ENCODE data around the gene G3BP1. TPM values are rescaled to one million over a fixed set of nuclear protein-coding genes. Genes with fewer than 3 reads are reported as not detected.

G3BP1 gene
- total RNA-seq, 1 donor from 2014 or later: 109 TPM

- Histone ChIP-seq H3K4me1 (ENCODE audit: control insufficient read depth in 3 of 3, insufficient read depth in 3 of 3, low read length in 3 of 3) (peaks cover 8 to 31% (median 12%) of the 10 kb centered on the region in 3 donors), H3K36me3 (ENCODE audit: control insufficient read depth in 3 of 3, insufficient read depth in 3 of 3, low read length in 3 of 3) (peaks cover 3 to 10% (median 5%) of the 10 kb centered on the region in 3 donors), H3K9me3 (ENCODE audit: control insufficient read depth in 3 of 3, low read length in 3 of 3) (no peaks in the 10 kb centered on the region), H3K9ac (ENCODE audit: low read depth in 1 of 3, low read length in 3 of 3) (no peak overlapping the region), H3K4me3 (ENCODE audit: low read length in 3 of 3) (no peak overlapping the region), H3K27me3 (ENCODE audit: control insufficient read depth in 3 of 3, insufficient read depth in 3 of 3, low read length in 3 of 3) (no peaks in the 10 kb centered on the region), H3K27ac (ENCODE audit: low read depth, low read length) (no peak overlapping the region)
Observed at GRCh38 chr5:151784141-151784540, 12.4 kb downstream of the G3BP1 start.

DNA sequence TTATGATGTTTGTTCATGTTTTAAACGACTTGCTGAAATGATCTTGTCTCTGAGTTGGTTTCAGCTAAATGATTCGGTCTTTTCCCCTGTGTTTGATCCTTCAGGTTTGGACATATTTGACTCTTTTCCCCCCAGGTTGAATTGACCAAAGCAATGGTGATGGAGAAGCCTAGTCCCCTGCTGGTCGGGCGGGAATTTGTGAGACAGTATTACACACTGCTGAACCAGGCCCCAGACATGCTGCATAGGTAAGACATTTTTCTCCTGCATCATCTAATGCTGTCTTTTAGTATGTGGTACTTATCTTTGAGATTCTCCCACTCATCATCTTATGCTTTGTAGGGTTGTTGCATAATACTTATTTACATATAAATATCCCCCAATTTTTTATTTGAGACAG lies 14.7 kb downstream of the G3BP1 start:
- Histone ChIP-seq H3K4me1 (ENCODE audit: control insufficient read depth in 3 of 3, insufficient read depth in 3 of 3, low read length in 3 of 3) (peaks cover 3 to 12% (median 4%) of the 10 kb centered on the region in 3 donors), H3K27me3 (ENCODE audit: control insufficient read depth in 3 of 3, insufficient read depth in 3 of 3, low read length in 3 of 3) (no peaks in the 10 kb centered on the region), H3K9ac (ENCODE audit: low read depth in 1 of 3, low read length in 3 of 3) (no peak overlapping the region), H3K27ac (ENCODE audit: low read depth, low read length) (no peak overlapping the region), H3K36me3 (ENCODE audit: control insufficient read depth in 3 of 3, insufficient read depth in 3 of 3, low read length in 3 of 3) (peaks cover 12 to 28% (median 18%) of the 10 kb centered on the region in 3 donors), H3K4me3 (ENCODE audit: low read length in 3 of 3) (no peak overlapping the region), H3K9me3 (ENCODE audit: control insufficient read depth in 3 of 3, low read length in 3 of 3) (no peaks in the 10 kb centered on the region)

- Histone ChIP-seq H3K4me1 (ENCODE audit: control insufficient read depth in 3 of 3, insufficient read depth in 3 of 3, low read length in 3 of 3) (peaks cover 3 to 7% (median 3%) of the 10 kb centered on the region in 3 donors), H3K9ac (ENCODE audit: low read depth in 1 of 3, low read length in 3 of 3) (no peak overlapping the region), H3K36me3 (ENCODE audit: control insufficient read depth in 3 of 3, insufficient read depth in 3 of 3, low read length in 3 of 3) (peaks cover 20 to 41% (median 29%) of the 10 kb centered on the region in 3 donors), H3K27ac (ENCODE audit: low read depth, low read length) (no peak overlapping the region), H3K9me3 (ENCODE audit: control insufficient read depth in 3 of 3, low read length in 3 of 3) (no peaks in the 10 kb centered on the region), H3K27me3 (ENCODE audit: control insufficient read depth in 3 of 3, insufficient read depth in 3 of 3, low read length in 3 of 3) (no peaks in the 10 kb centered on the region), H3K4me3 (ENCODE audit: low read length in 3 of 3) (no peak overlapping the region)
Observed at GRCh38 chr5:151787817-151788216, 16.1 kb downstream of the G3BP1 start.

DNA sequence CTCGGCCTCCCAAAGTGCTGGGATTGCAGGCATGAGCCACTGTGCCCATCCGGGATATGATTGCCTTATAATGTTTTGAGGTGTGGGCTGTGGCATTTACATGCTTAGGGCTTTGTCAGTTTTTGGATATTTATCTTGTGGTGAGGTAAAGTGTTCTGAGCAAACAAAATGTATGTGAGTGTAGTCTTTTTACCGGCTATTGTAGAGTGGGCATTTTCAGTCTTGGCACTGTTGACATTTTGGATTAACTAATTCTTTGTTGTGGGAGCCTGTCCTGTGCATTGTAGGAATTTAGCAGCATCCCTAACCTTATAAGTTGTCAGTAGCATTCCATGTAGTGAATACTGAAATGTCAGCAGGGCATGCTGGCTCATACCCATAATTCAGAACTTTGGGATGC lies 21.6 kb downstream of the G3BP1 start:
- no peak overlapping the region for H3K27ac ChIP-seq (ENCODE audit: low read depth, low read length)
- H3K9me3 ChIP-seq (ENCODE audit: control insufficient read depth in 3 of 3, low read length in 3 of 3): no peaks in the 10 kb centered on the region
- H3K4me1 ChIP-seq (ENCODE audit: control insufficient read depth in 3 of 3, insufficient read depth in 3 of 3, low read length in 3 of 3): no peaks in the 10 kb centered on the region
- no peak overlapping the region for H3K9ac ChIP-seq (ENCODE audit: low read depth in 1 of 3, low read length in 3 of 3)
- no peaks in the 10 kb centered on the region for H3K27me3 ChIP-seq (ENCODE audit: control insufficient read depth in 3 of 3, insufficient read depth in 3 of 3, low read length in 3 of 3)
- H3K36me3 ChIP-seq (ENCODE audit: control insufficient read depth in 3 of 3, insufficient read depth in 3 of 3, low read length in 3 of 3): peaks cover 25 to 66% (median 63%) of the 10 kb centered on the region in 3 donors
- H3K4me3 ChIP-seq (ENCODE audit: low read length in 3 of 3): no peak overlapping the region

DNA sequence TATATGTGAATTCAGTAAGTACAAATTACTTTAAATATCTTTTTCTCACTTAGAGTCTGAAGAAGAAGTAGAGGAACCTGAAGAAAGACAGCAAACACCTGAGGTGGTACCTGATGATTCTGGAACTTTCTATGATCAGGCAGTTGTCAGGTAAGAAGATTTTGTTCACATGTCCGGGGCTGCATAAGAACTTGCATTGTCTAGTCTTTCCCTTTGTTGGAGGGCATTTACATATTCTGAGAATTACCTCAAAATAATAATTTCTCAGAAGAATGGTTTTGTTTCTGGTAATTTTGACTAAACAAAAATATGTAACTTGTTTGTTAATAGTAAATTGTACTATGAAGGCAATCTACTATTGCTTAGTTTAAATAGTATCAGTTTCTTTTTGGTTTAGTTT lies 23.7 kb downstream of the G3BP1 start:
- no peaks in the 10 kb centered on the region for H3K9me3 ChIP-seq (ENCODE audit: control insufficient read depth in 3 of 3, low read length in 3 of 3)
- no peaks in the 10 kb centered on the region for H3K4me1 ChIP-seq (ENCODE audit: control insufficient read depth in 3 of 3, insufficient read depth in 3 of 3, low read length in 3 of 3)
- H3K9ac ChIP-seq (ENCODE audit: low read depth in 1 of 3, low read length in 3 of 3): no peak overlapping the region
- peaks cover 28 to 74% (median 69%) of the 10 kb centered on the region in 3 donors for H3K36me3 ChIP-seq (ENCODE audit: control insufficient read depth in 3 of 3, insufficient read depth in 3 of 3, low read length in 3 of 3)
- no peak overlapping the region for H3K4me3 ChIP-seq (ENCODE audit: low read length in 3 of 3)
- no peak overlapping the region for H3K27ac ChIP-seq (ENCODE audit: low read depth, low read length)
- no peaks in the 10 kb centered on the region for H3K27me3 ChIP-seq (ENCODE audit: control insufficient read depth in 3 of 3, insufficient read depth in 3 of 3, low read length in 3 of 3)

DNA sequence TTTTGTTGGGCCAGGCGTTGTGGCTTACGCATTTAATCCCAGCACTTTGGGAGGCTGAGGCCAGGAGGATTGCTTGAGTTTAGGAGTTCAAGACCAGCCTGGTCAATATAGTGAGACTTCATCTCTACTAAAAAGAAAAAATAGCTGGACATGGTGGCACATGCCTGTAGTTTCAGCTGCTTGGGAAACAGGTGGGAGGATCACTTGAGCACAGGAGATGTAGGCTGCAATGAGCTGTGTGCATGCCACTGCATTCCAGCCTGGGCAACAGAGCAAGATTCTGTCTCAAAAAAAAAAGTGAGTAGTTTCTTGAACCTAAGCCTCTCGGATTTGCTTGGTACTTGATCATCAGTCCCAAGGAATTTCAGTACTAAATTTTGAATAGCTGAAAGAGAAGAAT lies 26.9 kb downstream of the G3BP1 start:
- peaks cover 22 to 73% (median 60%) of the 10 kb centered on the region in 3 donors for H3K36me3 ChIP-seq (ENCODE audit: control insufficient read depth in 3 of 3, insufficient read depth in 3 of 3, low read length in 3 of 3)

GRCh38 chr5:151799407-151799806 lies 27.7 kb downstream of the G3BP1 start:
- H3K27me3 ChIP-seq (ENCODE audit: control insufficient read depth in 3 of 3, insufficient read depth in 3 of 3, low read length in 3 of 3): no peaks in the 10 kb centered on the region
- no peaks in the 10 kb centered on the region for H3K9me3 ChIP-seq (ENCODE audit: control insufficient read depth in 3 of 3, low read length in 3 of 3)
- peaks cover 24 to 70% (median 60%) of the 10 kb centered on the region in 3 donors for H3K36me3 ChIP-seq (ENCODE audit: control insufficient read depth in 3 of 3, insufficient read depth in 3 of 3, low read length in 3 of 3)
- no peak overlapping the region for H3K27ac ChIP-seq (ENCODE audit: low read depth, low read length)
- H3K4me1 ChIP-seq (ENCODE audit: control insufficient read depth in 3 of 3, insufficient read depth in 3 of 3, low read length in 3 of 3): no peaks in the 10 kb centered on the region
- H3K4me3 ChIP-seq (ENCODE audit: low read length in 3 of 3): no peak overlapping the region
- no peak overlapping the region for H3K9ac ChIP-seq (ENCODE audit: low read depth in 1 of 3, low read length in 3 of 3)

More for the DNA sequence above, 26.9 kb downstream of the G3BP1 start:
- Histone ChIP-seq H3K9me3 (ENCODE audit: control insufficient read depth in 3 of 3, low read length in 3 of 3) (no peaks in the 10 kb centered on the region), H3K27ac (ENCODE audit: low read depth, low read length) (no peak overlapping the region), H3K4me3 (ENCODE audit: low read length in 3 of 3) (no peak overlapping the region), H3K9ac (ENCODE audit: low read depth in 1 of 3, low read length in 3 of 3) (no peak overlapping the region), H3K4me1 (ENCODE audit: control insufficient read depth in 3 of 3, insufficient read depth in 3 of 3, low read length in 3 of 3) (no peaks in the 10 kb centered on the region), H3K27me3 (ENCODE audit: control insufficient read depth in 3 of 3, insufficient read depth in 3 of 3, low read length in 3 of 3) (no peaks in the 10 kb centered on the region)

DNA sequence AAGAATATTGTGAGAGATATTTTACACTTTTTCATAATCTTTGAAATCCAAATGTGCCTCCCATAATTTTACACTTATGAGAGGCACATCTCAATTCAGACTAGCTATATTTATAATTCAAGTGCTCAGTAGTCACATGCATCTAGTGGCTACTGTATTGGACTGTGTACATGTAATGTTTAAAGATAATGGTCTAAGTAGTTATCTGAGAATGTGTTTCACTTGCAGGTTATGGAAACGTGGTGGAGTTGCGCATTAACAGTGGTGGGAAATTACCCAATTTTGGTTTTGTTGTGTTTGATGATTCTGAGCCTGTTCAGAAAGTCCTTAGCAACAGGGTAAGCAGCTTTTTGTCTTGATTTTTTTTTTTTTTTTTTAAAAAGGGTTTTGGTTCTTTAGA lies 28.8 kb downstream of the G3BP1 start:
- Histone ChIP-seq H3K4me1 (ENCODE audit: control insufficient read depth in 3 of 3, insufficient read depth in 3 of 3, low read length in 3 of 3) (no peaks in the 10 kb centered on the region), H3K9ac (ENCODE audit: low read depth in 1 of 3, low read length in 3 of 3) (no peak overlapping the region), H3K36me3 (ENCODE audit: control insufficient read depth in 3 of 3, insufficient read depth in 3 of 3, low read length in 3 of 3) (peaks cover 21 to 62% (median 50%) of the 10 kb centered on the region in 3 donors), H3K27ac (ENCODE audit: low read depth, low read length) (no peak overlapping the region), H3K9me3 (ENCODE audit: control insufficient read depth in 3 of 3, low read length in 3 of 3) (no peaks in the 10 kb centered on the region), H3K27me3 (ENCODE audit: control insufficient read depth in 3 of 3, insufficient read depth in 3 of 3, low read length in 3 of 3) (no peaks in the 10 kb centered on the region), H3K4me3 (ENCODE audit: low read length in 3 of 3) (no peak overlapping the region)

GRCh38 chr5:151805414-151806223 lies 33.9 kb downstream of the G3BP1 start:
- no peak overlapping the region for H3K9ac ChIP-seq (ENCODE audit: low read depth in 1 of 3, low read length in 3 of 3)
- H3K4me1 ChIP-seq (ENCODE audit: control insufficient read depth in 3 of 3, insufficient read depth in 3 of 3, low read length in 3 of 3): peaks cover 0 to 8% (median 0%) of the 10 kb centered on the region in 3 donors
- no peaks in the 10 kb centered on the region for H3K9me3 ChIP-seq (ENCODE audit: control insufficient read depth in 3 of 3, low read length in 3 of 3)
- H3K27me3 ChIP-seq (ENCODE audit: control insufficient read depth in 3 of 3, insufficient read depth in 3 of 3, low read length in 3 of 3): no peaks in the 10 kb centered on the region
- H3K4me3 ChIP-seq (ENCODE audit: low read length in 3 of 3): no peak overlapping the region
- H3K36me3 ChIP-seq (ENCODE audit: control insufficient read depth in 3 of 3, insufficient read depth in 3 of 3, low read length in 3 of 3): peaks cover 12 to 35% (median 24%) of the 10 kb centered on the region in 3 donors
- no peak overlapping the region for H3K27ac ChIP-seq (ENCODE audit: low read depth, low read length)

DNA sequence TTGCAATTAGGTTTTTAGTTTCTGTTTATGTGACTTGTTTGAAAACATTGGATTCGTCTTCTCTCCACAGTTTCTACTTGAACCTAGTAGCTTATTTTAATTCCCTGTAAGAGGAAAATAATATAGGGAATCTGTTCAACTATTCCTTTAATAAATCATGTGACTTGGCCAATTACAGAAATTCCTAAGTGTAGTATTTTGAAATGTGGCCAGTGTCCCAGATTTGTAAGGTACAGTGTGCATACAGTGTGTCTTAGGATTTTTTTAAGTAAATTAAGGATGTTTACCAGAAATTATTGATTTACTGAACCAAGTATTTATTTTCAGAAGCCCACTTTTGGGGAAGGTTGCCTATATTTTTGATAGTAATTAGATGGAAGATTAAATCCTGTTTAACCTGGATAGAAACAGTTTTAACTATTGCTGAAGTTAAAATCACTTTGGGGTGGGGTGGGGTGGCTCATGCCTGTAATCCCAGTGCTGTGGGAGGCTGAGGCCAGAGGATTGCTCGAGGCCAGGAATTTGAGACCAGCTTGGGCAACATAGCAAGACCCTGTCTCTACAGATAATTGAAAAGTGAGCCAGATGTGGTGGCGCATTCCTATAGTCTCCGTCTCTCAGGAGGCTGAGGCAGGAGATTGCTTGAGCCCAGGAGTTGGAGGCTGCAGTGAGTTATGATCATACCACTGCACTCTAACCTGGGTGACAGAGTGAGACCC lies 36.9 kb downstream of the G3BP1 start:
- no peak overlapping the region for H3K9ac ChIP-seq (ENCODE audit: low read depth in 1 of 3, low read length in 3 of 3)
- peaks cover 4 to 14% (median 12%) of the 10 kb centered on the region in 3 donors for H3K36me3 ChIP-seq (ENCODE audit: control insufficient read depth in 3 of 3, insufficient read depth in 3 of 3, low read length in 3 of 3)
- no peaks in the 10 kb centered on the region for H3K9me3 ChIP-seq (ENCODE audit: control insufficient read depth in 3 of 3, low read length in 3 of 3)
- peaks cover 10 to 25% (median 21%) of the 10 kb centered on the region in 3 donors for H3K4me1 ChIP-seq (ENCODE audit: control insufficient read depth in 3 of 3, insufficient read depth in 3 of 3, low read length in 3 of 3)
- no peaks in the 10 kb centered on the region for H3K27me3 ChIP-seq (ENCODE audit: control insufficient read depth in 3 of 3, insufficient read depth in 3 of 3, low read length in 3 of 3)
- no peak overlapping the region for H3K4me3 ChIP-seq (ENCODE audit: low read length in 3 of 3)
- no peak overlapping the region for H3K27ac ChIP-seq (ENCODE audit: low read depth, low read length)

Data from skeletal muscle tissue (tissue), 4 donors.